T-helper 2 cell (primary cell): ENCODE data around the gene SH3BP5.

Source experiments
- DNase-seq, 5 experiments: peaks; one replicate each; pipeline versions ENCODE4 v3.0.0 to v3.0.0-alpha.2; 2012 to 2022

The SH3BP5 gene

GRCh38 chr3:15347063-15347736, 14.8 kb upstream of the SH3BP5 start:
- peak in 1 of 5 experiments; percentile 48 for DNase-seq

GRCh38 chr3:15346516-15346915, 14.1 kb upstream of the SH3BP5 start:
- no peak for DNase-seq

GRCh38 chr3:15345608-15346137, 13.3 kb upstream of the SH3BP5 start:
- DNase-seq: peak in 1 of 5 experiments; percentile 70

- DNase-seq: no peak
Observed at GRCh38 chr3:15345066-15345607, 12.8 kb upstream of the SH3BP5 start.

- DNase-seq: no peak
Observed at GRCh38 chr3:15342945-15343344, 10.6 kb upstream of the SH3BP5 start.

- DNase-seq: no peak
Observed at GRCh38 chr3:15342246-15342645, 9.9 kb upstream of the SH3BP5 start.

- no peak for DNase-seq
Observed at GRCh38 chr3:15341030-15341726, 8.8 kb upstream of the SH3BP5 start.

- no peak for DNase-seq
Observed at GRCh38 chr3:15339786-15340215, 7.4 kb upstream of the SH3BP5 start.

GRCh38 chr3:15339001-15339400, 6.6 kb upstream of the SH3BP5 start:
- no peak for DNase-seq

GRCh38 chr3:15337963-15338362, 5.6 kb upstream of the SH3BP5 start:
- DNase-seq: no peak

- no peak for DNase-seq
Observed at GRCh38 chr3:15336057-15336456, 3.7 kb upstream of the SH3BP5 start.

- no peak for DNase-seq
Observed at GRCh38 chr3:15333956-15334263, 1.5 kb upstream of the SH3BP5 start.

GRCh38 chr3:15333099-15333955, 941 bp upstream of the SH3BP5 start:
- DNase-seq: no peak

- peak in 4 of 5 experiments; percentile 19 to 45 (median 35) for DNase-seq
Observed at GRCh38 chr3:15331606-15332404, 581 bp downstream of the SH3BP5 start.

- DNase-seq: no peak
Observed at GRCh38 chr3:15331072-15331605, 1.2 kb downstream of the SH3BP5 start.

- DNase-seq: no peak
Observed at GRCh38 chr3:15330031-15330596, 2.3 kb downstream of the SH3BP5 start.

GRCh38 chr3:15329046-15330005, 3.1 kb downstream of the SH3BP5 start:
- DNase-seq: peak in 1 of 5 experiments; percentile 30

GRCh38 chr3:15327941-15328340, 4.4 kb downstream of the SH3BP5 start:
- peak in 1 of 5 experiments; percentile 42 for DNase-seq

- no peak for DNase-seq
Observed at GRCh38 chr3:15326673-15327072, 5.7 kb downstream of the SH3BP5 start.

- DNase-seq: no peak
Observed at GRCh38 chr3:15326037-15326436, 6.3 kb downstream of the SH3BP5 start.
